H1 (cell line): ENCODE measurements around the gene PROSER3. TPM values are rescaled to one million over a fixed set of nuclear protein-coding genes. Genes with fewer than 3 reads are reported as not detected.

ENCODE experiments used
- CTCF ChIA-PET: fragments of 300-600 bp; sonication (Branson Sonifier 250); formaldehyde crosslinking; loops from one replicate; lab custom pipeline; 2021; ENCODE audit not compliant: partially characterized antibody; lab: Charles Lee
- POLR2A ChIA-PET: fragments of 300-600 bp; sonication (Branson Sonifier 250); formaldehyde crosslinking; loops from one replicate; lab custom pipeline; 2021; ENCODE audit warnings: inconsistent platforms; ENCODE audit not compliant: partially characterized antibody; lab: Charles Lee
- DNase-seq, 2 experiments: peaks; one replicate each; pipeline versions ENCODE4 v3.0.0 to v3.0.0-alpha.2; 2010 to 2022; ENCODE audit warnings: low spot score in 2 of 2, low read depth in 1 of 2, mixed read lengths in 1 of 2
- FAIRE-seq: peaks from 2 replicates; lab custom pipeline; 2011; peaks lifted over from hg19 to GRCh38; lab: Jason Lieb, UNC
- H2AFZ ChIP-seq: 2 replicates; pipeline ENCODE4 v1.8.1; 2012; ENCODE audit warnings: low read length, inconsistent platforms
- H2AK5ac ChIP-seq: 2 replicates; pipeline ENCODE4 v1.6.1; 2013; ENCODE audit warnings: low read depth, low read length
- H2BK120ac ChIP-seq: replicated peaks from 2 replicates; pipeline ENCODE3; 2013; ENCODE audit warnings: low read depth, low read length, inconsistent platforms
- H2BK12ac ChIP-seq: 2 replicates; pipeline ENCODE4 v1.6.1; 2013; ENCODE audit warnings: low read depth, low read length
- H2BK15ac ChIP-seq: 2 replicates; pipeline ENCODE4 v1.6.1; 2013; ENCODE audit warnings: low read length
- H2BK20ac ChIP-seq: 2 replicates; pipeline ENCODE4 v1.6.1; 2013; ENCODE audit warnings: low read length
- H2BK5ac ChIP-seq: 2 replicates; pipeline ENCODE4 v1.6.1; 2013; ENCODE audit warnings: low read depth, low read length
- H3K14ac ChIP-seq: 2 replicates; pipeline ENCODE4 v1.6.1; 2013; ENCODE audit warnings: inconsistent platforms; ENCODE audit not compliant: insufficient read length
- H3K18ac ChIP-seq: 2 replicates; pipeline ENCODE4 v1.6.1; 2013; ENCODE audit warnings: low read length; ENCODE audit errors: extremely low read depth
- H3K23ac ChIP-seq: 2 replicates; pipeline ENCODE4 v1.6.1; 2013; ENCODE audit warnings: inconsistent platforms; ENCODE audit not compliant: insufficient read length
- H3K23me2 ChIP-seq: 2 replicates; pipeline ENCODE4 v1.6.1; 2013; ENCODE audit warnings: low read depth, low read length
- H3K27ac ChIP-seq: 2 replicates; pipeline ENCODE4 v1.6.1; 2011; ENCODE audit warnings: low read depth, low read length, inconsistent platforms
- H3K27me3 ChIP-seq, 4 experiments: replicated peaks in 1 of 4; 1 replicate in 1 of 4; 2 replicates in 3 of 4; pipeline versions ENCODE4 v1.6.1 to v1.8.1; 2011 to 2013; ENCODE audit warnings: low read length in 3 of 4, mild to moderate bottlenecking in 3 of 4, inconsistent platforms in 2 of 4, mixed read lengths in 2 of 4, moderate library complexity in 1 of 4; ENCODE audit not compliant: control insufficient read depth in 3 of 4, insufficient read depth in 3 of 4; ENCODE audit errors: extremely low read depth in 1 of 4
- H3K36me3 ChIP-seq, 4 experiments: 2 replicates each; pipeline versions ENCODE4 v1.6.1 to v1.8.1; 2011 to 2013; ENCODE audit warnings: mild to moderate bottlenecking in 4 of 4, low read length in 3 of 4, moderate library complexity in 2 of 4, control low read depth in 1 of 4, inconsistent platforms in 1 of 4; ENCODE audit not compliant: insufficient read depth in 4 of 4, control insufficient read depth in 2 of 4
- H3K4ac ChIP-seq: replicated peaks from 2 replicates; pipeline ENCODE3; 2013; ENCODE audit warnings: low read length, low read depth, mixed read lengths, inconsistent platforms; ENCODE audit not compliant: insufficient read length
- H3K4me1 ChIP-seq, 4 experiments: replicated peaks in 1 of 4; 1 replicate in 1 of 4; 2 replicates in 3 of 4; pipeline versions ENCODE4 v1.6.1 to v1.8.1; 2011 to 2013; ENCODE audit warnings: low read length in 3 of 4, inconsistent platforms in 2 of 4, mixed read lengths in 1 of 4; ENCODE audit not compliant: insufficient read depth in 4 of 4, control insufficient read depth in 3 of 4
- H3K4me2 ChIP-seq, 2 experiments: 2 replicates each; pipeline versions ENCODE4 v1.6.1 to v1.8.1; 2011 to 2013; ENCODE audit warnings: low read depth in 2 of 2, low read length in 2 of 2, control low read depth in 1 of 2, inconsistent platforms in 1 of 2, mild to moderate bottlenecking in 1 of 2; ENCODE audit not compliant: insufficient read depth in 1 of 2
- H3K4me3 ChIP-seq, 4 experiments: fragments of 200-600, 300-600 bp in 1 of 4; sonication (generic), shearing (Covaris generic), sonication (Bioruptor Twin) in 1 of 4; 2 replicates each; pipeline versions ENCODE4 v1.5.1 to v1.8.1; 2011 to 2016; ENCODE audit warnings: low read length in 4 of 4, low read depth in 3 of 4, control low read depth in 2 of 4, inconsistent platforms in 2 of 4, mild to moderate bottlenecking in 2 of 4, mixed read lengths in 1 of 4, moderate library complexity in 1 of 4; ENCODE audit not compliant: insufficient read depth in 2 of 4; ENCODE audit errors: extremely low read depth in 1 of 4
- H3K56ac ChIP-seq: replicated peaks from 2 replicates; pipeline ENCODE3; 2013; ENCODE audit warnings: low read depth, mild to moderate bottlenecking, mixed read lengths, low read length, inconsistent platforms; ENCODE audit not compliant: insufficient read length
- H3K79me1 ChIP-seq: 2 replicates; pipeline ENCODE4 v1.6.1; 2013; ENCODE audit warnings: low read depth, low read length, control low read depth
- H3K79me2 ChIP-seq, 2 experiments: 2 replicates each; pipeline versions ENCODE4 v1.6.1 to v1.8.1; 2012 to 2013; ENCODE audit warnings: low read length in 2 of 2, mild to moderate bottlenecking in 2 of 2, inconsistent platforms in 1 of 2; ENCODE audit not compliant: insufficient read depth in 2 of 2, control insufficient read depth in 1 of 2
- H3K9ac ChIP-seq, 4 experiments: replicated peaks in 1 of 4; 1 replicate in 1 of 4; 2 replicates in 3 of 4; pipeline versions ENCODE4 v1.6.1 to v1.8.1; 2011 to 2013; ENCODE audit warnings: low read depth in 3 of 4, low read length in 3 of 4, control low read depth in 2 of 4, mild to moderate bottlenecking in 2 of 4, moderate library complexity in 2 of 4, inconsistent platforms in 1 of 4; ENCODE audit errors: extremely low read depth in 1 of 4
- H3K9me3 ChIP-seq, 2 experiments: 2 replicates each; pipeline versions ENCODE4 v1.6.1 to v1.8.1; 2012 to 2013; ENCODE audit warnings: mild to moderate bottlenecking in 2 of 2, moderate library complexity in 2 of 2, control low read depth in 1 of 2, inconsistent platforms in 1 of 2, low read depth in 1 of 2, low read length in 1 of 2, mixed read lengths in 1 of 2; ENCODE audit not compliant: insufficient read depth in 2 of 2
- H4K20me1 ChIP-seq, 2 experiments: replicated peaks in 1 of 2; 2 replicates each; pipeline versions ENCODE3 to v1.8.1; 2011 to 2013; ENCODE audit warnings: inconsistent platforms in 2 of 2, low read length in 2 of 2, mild to moderate bottlenecking in 1 of 2; ENCODE audit not compliant: insufficient read depth in 2 of 2, control insufficient read depth in 1 of 2
- H4K5ac ChIP-seq: 2 replicates; pipeline ENCODE4 v1.6.1; 2013; ENCODE audit warnings: low read length, low read depth, mixed read lengths, inconsistent platforms; ENCODE audit not compliant: insufficient read length
- H4K8ac ChIP-seq: 2 replicates; pipeline ENCODE4 v1.8.0; 2013; ENCODE audit warnings: mild to moderate bottlenecking, moderate library complexity, low read length, inconsistent platforms; ENCODE audit not compliant: insufficient read depth; ENCODE audit errors: extremely low read depth
- H4K91ac ChIP-seq: replicated peaks from 2 replicates; pipeline ENCODE3; 2013; ENCODE audit warnings: low read length, mixed read lengths, inconsistent platforms; ENCODE audit not compliant: insufficient read length
- BACH1 ChIP-seq: IDR thresholded peaks from 2 replicates; pipeline ENCODE4 v1.6.1; 2012; ENCODE audit warnings: low read length, improper control_type of control experiment
- CBX5 ChIP-seq: fragments of 300-800, 300-1000 bp; sonication (generic); IDR thresholded peaks from 2 replicates; pipeline ENCODE4 v1.7.1; 2016; ENCODE audit warnings: antibody characterized with exemption, low read length, low read depth
- CHD2 ChIP-seq: IDR thresholded peaks from 2 replicates; pipeline ENCODE4 v1.6.1; 2012; ENCODE audit warnings: low read length, improper control_type of control experiment
- EZH2 ChIP-seq: fragments of 200-600 bp; sonication (generic); IDR thresholded peaks from 2 replicates; pipeline ENCODE4 v1.7.1; 2012; ENCODE audit warnings: low read depth, mild to moderate bottlenecking, moderate library complexity, low read length, inconsistent platforms; ENCODE audit not compliant: severe bottlenecking
- GABPA ChIP-seq: IDR thresholded peaks from 2 replicates; pipeline ENCODE4 v1.6.1; 2011; ENCODE audit warnings: mild to moderate bottlenecking, low read length, moderate library complexity, borderline replicate concordance; ENCODE audit not compliant: insufficient read depth
- GTF2F1 ChIP-seq: IDR thresholded peaks from 2 replicates; pipeline ENCODE4 v1.6.1; 2012; ENCODE audit warnings: low read depth, low read length, improper control_type of control experiment, borderline replicate concordance
- KDM4A ChIP-seq: IDR thresholded peaks from one replicate; pipeline ENCODE4 v1.7.1; 2012; ENCODE audit warnings: low read depth, mild to moderate bottlenecking, moderate library complexity, low read length, inconsistent platforms; ENCODE audit not compliant: severe bottlenecking
- RFX5 ChIP-seq: IDR thresholded peaks from 2 replicates; pipeline ENCODE4 v1.6.1; 2011; ENCODE audit warnings: low read depth, low read length, improper control_type of control experiment, borderline replicate concordance
- ZNF274 ChIP-seq: IDR thresholded peaks from 2 replicates; pipeline ENCODE4 v1.7.0; 2012; ENCODE audit warnings: low read length, borderline replicate concordance; ENCODE audit errors: extremely low read depth
- WGBS, 2 experiments: shearing (Covaris generic) in 1 of 2; methylation state at CpG; one replicate each; pipeline versions ENCODE4 v1.1.6 to v1.1.7; 2013 to 2015; ENCODE audit warnings: low lambda C conversion rate in 2 of 2, mixed read lengths in 2 of 2, inconsistent platforms in 1 of 2, low coverage in 1 of 2, missing lambda C conversion rate in 1 of 2; ENCODE audit not compliant: insufficient replicate concordance in 2 of 2, insufficient coverage in 1 of 2, insufficient read length in 1 of 2; ENCODE audit errors: extremely low coverage in 1 of 2, missing lambda C conversion rate in 1 of 2; 5-methylcytosine and 5-hydroxymethylcytosine counted together
- polyA plus RNA-seq, 7 experiments: library from polyadenylated mRNA; depleted of rRNA in 3 of 7; stranded (reverse) in 5 of 7; unstranded in 2 of 7; fragments of >200 nt in 5 of 7; fragments of 200-250 nt in 2 of 7; gene quantifications; 1 replicate in 5 of 7; 2 replicates in 1 of 7; 4 replicates in 1 of 7; pipeline versions ENCODE4 v1.2.1 to v1.2.3, GENCODE V29; 2011 to 2013; ENCODE audit warnings: missing spikeins in 2 of 7, mixed read lengths in 2 of 7
- total RNA-seq: library from RNA; stranded (reverse); fragmentation: NEBNext Ultra II Directional; extraction: Animal tissue kit (Norgen Biotek cat#: 25700); gene quantifications from 2 replicates; pipeline ENCODE4 v1.2.1, GENCODE V29; 2021
- TF ChIP-seq, protein P1 (sequence below): IDR thresholded peaks from 2 replicates; pipeline ENCODE4 v1.6.1; 2012; ENCODE audit warnings: inconsistent platforms
- TF ChIP-seq, protein P2 (sequence below): IDR thresholded peaks from 2 replicates; pipeline ENCODE4 v1.6.1; 2012; ENCODE audit warnings: inconsistent platforms

Gene PROSER3
- total and polyA plus RNA-seq, 2 of the 8 experiments (the other 6 are each of a cell fraction or from before 2014, with no cell fraction given), result 17.8 to 28.9 TPM

DNA sequence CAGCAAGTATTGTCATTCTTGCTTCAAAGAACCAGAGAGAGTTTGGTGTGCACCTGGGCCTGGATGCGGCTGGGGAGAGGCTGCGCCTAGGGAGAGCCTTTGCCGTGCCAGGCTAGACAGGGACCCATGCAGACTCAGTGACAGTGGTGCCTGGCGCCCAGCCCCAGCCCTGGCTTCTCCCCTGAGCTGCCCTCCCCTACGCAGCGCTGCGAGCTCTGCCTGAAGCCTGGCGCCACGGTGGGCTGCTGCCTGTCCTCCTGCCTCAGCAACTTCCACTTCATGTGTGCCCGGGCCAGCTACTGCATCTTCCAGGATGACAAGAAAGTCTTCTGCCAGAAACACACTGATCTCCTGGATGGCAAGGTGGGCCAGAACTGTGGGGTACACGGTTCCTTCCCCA lies 28.2 kb upstream of the PROSER3 start:
- no peak overlapping the region for H3K4ac ChIP-seq
- ChIA-PET POLR2A (interaction anchor here (1.0 to 3.4 kb wide), 2 partner anchors 10 to 11 kb away, joined by 4 to 14 read pairs; no protein-coding TSS in a partner anchor), CTCF (interaction anchor here (0.5 to 11.8 kb wide), 4 partner anchors 8 to 232 kb away, joined by 3 to 80 read pairs (median 3); partner anchors contain the start of gene IGFLR1)
- no peaks in the 10 kb centered on the region for H3K9me3 ChIP-seq
- no peak overlapping the region for H3K4me2 ChIP-seq
- H2AK5ac ChIP-seq, result no peak overlapping the region
- no peak for TF ChIP-seq GTF2F1
- no peak for TF ChIP-seq CHD2
- no peak for TF ChIP-seq ZNF274
- no peak for TF ChIP-seq BACH1
- TF ChIP-seq RFX5, result no peak
- TF ChIP-seq, protein P1, sequence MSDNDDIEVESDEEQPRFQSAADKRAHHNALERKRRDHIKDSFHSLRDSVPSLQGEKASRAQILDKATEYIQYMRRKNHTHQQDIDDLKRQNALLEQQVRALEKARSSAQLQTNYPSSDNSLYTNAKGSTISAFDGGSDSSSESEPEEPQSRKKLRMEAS, result no peak
- no peak for TF ChIP-seq KDM4A
- no peak for TF ChIP-seq CBX5
- no peak for TF ChIP-seq EZH2
- TF ChIP-seq GABPA, result no peak
- TF ChIP-seq, protein P2, sequence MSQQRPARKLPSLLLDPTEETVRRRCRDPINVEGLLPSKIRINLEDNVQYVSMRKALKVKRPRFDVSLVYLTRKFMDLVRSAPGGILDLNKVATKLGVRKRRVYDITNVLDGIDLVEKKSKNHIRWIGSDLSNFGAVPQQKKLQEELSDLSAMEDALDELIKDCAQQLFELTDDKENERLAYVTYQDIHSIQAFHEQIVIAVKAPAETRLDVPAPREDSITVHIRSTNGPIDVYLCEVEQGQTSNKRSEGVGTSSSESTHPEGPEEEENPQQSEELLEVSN, result no peak
- no peaks in the 10 kb centered on the region for H3K4me1 ChIP-seq
- H2BK120ac ChIP-seq, result no peak overlapping the region
- no peak overlapping the region for H2AFZ ChIP-seq
- no peak overlapping the region for H2BK20ac ChIP-seq
- no peaks in the 10 kb centered on the region for H3K27me3 ChIP-seq
- WGBS, 2 experiments, result 83% methylated on average over 7 of the region's 11 CpGs; no CpG with 5 or more reads in 1 of the 2 experiments
- H2BK5ac ChIP-seq, result no peak overlapping the region
- H3K14ac ChIP-seq, result no peak overlapping the region
- peaks cover 33 to 73% (median 69%) of the 10 kb centered on the region in 4 experiments for H3K36me3 ChIP-seq
- H4K5ac ChIP-seq, result no peak overlapping the region
- H4K8ac ChIP-seq, result no peak overlapping the region
- H4K91ac ChIP-seq, result no peak overlapping the region
- H3K79me1 ChIP-seq, result no peaks in the 10 kb centered on the region
- no peak overlapping the region for H3K56ac ChIP-seq
- no peak overlapping the region for H3K23ac ChIP-seq
- peaks cover 12 to 24% of the 10 kb centered on the region in 2 experiments for H4K20me1 ChIP-seq
- no peak overlapping the region for H3K9ac ChIP-seq
- no peaks in the 10 kb centered on the region for H3K23me2 ChIP-seq
- H3K4me3 ChIP-seq, result no peak overlapping the region
- FAIRE-seq, result no peak
- H3K18ac ChIP-seq, result no peak overlapping the region
- H2BK12ac ChIP-seq, result no peak overlapping the region
- H3K79me2 ChIP-seq, result no peaks in the 10 kb centered on the region
- H3K27ac ChIP-seq, result no peak overlapping the region
- no peak overlapping the region for H2BK15ac ChIP-seq
- DNase-seq, result no peak
